ENCODE measurements around the gene RAB26.

RAB26 gene

GRCh38 chr16:2150418-2151187 lies 2.2 kb downstream of the RAB26 start:
- H3K9me3 ChIP-seq (ENCODE audit: control insufficient read depth, low read depth, low read length), result no peaks in the 10 kb centered on the region
- H3K9ac ChIP-seq (ENCODE audit: low read length), result peak overlapping the region; percentile 53
- H3K27ac ChIP-seq (ENCODE audit: low read length), result peak overlapping the region; percentile 30
- no peaks in the 10 kb centered on the region for H3K27me3 ChIP-seq (ENCODE audit: control insufficient read depth, insufficient read depth, low read length)
- peaks cover 28% of the 10 kb centered on the region for H3K4me1 ChIP-seq (ENCODE audit: control insufficient read depth, low read depth, low read length)
- H3K36me3 ChIP-seq (ENCODE audit: control insufficient read depth, low read depth, low read length), result peaks cover 20% of the 10 kb centered on the region
- peak overlapping the region; percentile 58 for H3K4me3 ChIP-seq (ENCODE audit: low read length)

GRCh38 chr16:2151188-2152091 lies 3.0 kb downstream of the RAB26 start:
- no peak overlapping the region for H3K27ac ChIP-seq (ENCODE audit: low read length)
- H3K4me3 ChIP-seq (ENCODE audit: low read length), result peak overlapping the region; percentile 14
- peak overlapping the region; percentile 18 for H3K9ac ChIP-seq (ENCODE audit: low read length)
- H3K27me3 ChIP-seq (ENCODE audit: control insufficient read depth, insufficient read depth, low read length), result no peaks in the 10 kb centered on the region
- H3K4me1 ChIP-seq (ENCODE audit: control insufficient read depth, low read depth, low read length), result peaks cover 28% of the 10 kb centered on the region
- no peaks in the 10 kb centered on the region for H3K9me3 ChIP-seq (ENCODE audit: control insufficient read depth, low read depth, low read length)
- peaks cover 20% of the 10 kb centered on the region for H3K36me3 ChIP-seq (ENCODE audit: control insufficient read depth, low read depth, low read length)

- H3K4me1 ChIP-seq (ENCODE audit: control insufficient read depth, low read depth, low read length), result peaks cover 34% of the 10 kb centered on the region
- H3K9ac ChIP-seq (ENCODE audit: low read length), result peak overlapping the region; percentile 95
- no peak overlapping the region for H3K27ac ChIP-seq (ENCODE audit: low read length)
- H3K4me3 ChIP-seq (ENCODE audit: low read length), result peak overlapping the region; percentile 91
- H3K36me3 ChIP-seq (ENCODE audit: control insufficient read depth, low read depth, low read length), result peaks cover 20% of the 10 kb centered on the region
- H3K9me3 ChIP-seq (ENCODE audit: control insufficient read depth, low read depth, low read length), result no peaks in the 10 kb centered on the region
- no peaks in the 10 kb centered on the region for H3K27me3 ChIP-seq (ENCODE audit: control insufficient read depth, insufficient read depth, low read length)
Measured at GRCh38 chr16:2152695-2153506, 4.5 kb downstream of the RAB26 start.

GRCh38 chr16:2154533-2155090 lies 6.2 kb downstream of the RAB26 start:
- peak overlapping the region; percentile 95 for H3K9ac ChIP-seq (ENCODE audit: low read length)
- H3K36me3 ChIP-seq (ENCODE audit: control insufficient read depth, low read depth, low read length), result peaks cover 20% of the 10 kb centered on the region
- H3K9me3 ChIP-seq (ENCODE audit: control insufficient read depth, low read depth, low read length), result no peaks in the 10 kb centered on the region
- no peaks in the 10 kb centered on the region for H3K27me3 ChIP-seq (ENCODE audit: control insufficient read depth, insufficient read depth, low read length)
- peak overlapping the region; percentile 91 for H3K4me3 ChIP-seq (ENCODE audit: low read length)
- H3K27ac ChIP-seq (ENCODE audit: low read length), result peak overlapping the region; percentile 83
- peaks cover 29% of the 10 kb centered on the region for H3K4me1 ChIP-seq (ENCODE audit: control insufficient read depth, low read depth, low read length)

GRCh38 chr16:2155091-2155950 lies 6.9 kb downstream of the RAB26 start, which contains the start of gene TRAF7:
Gene TRAF7, plus strand, starts transcription at chr16:2155782. Its CDS starts 8,139 bp downstream, at chr16:2163921.
- H3K36me3 ChIP-seq (ENCODE audit: control insufficient read depth, low read depth, low read length), result peaks cover 20% of the 10 kb centered on the region
- peak within 1 kb of the TSS; percentile 95 for H3K9ac ChIP-seq (ENCODE audit: low read length)
- H3K9me3 ChIP-seq (ENCODE audit: control insufficient read depth, low read depth, low read length), result no peaks in the 10 kb centered on the region
- H3K27me3 ChIP-seq (ENCODE audit: control insufficient read depth, insufficient read depth, low read length), result no peaks in the 10 kb centered on the region
- H3K4me1 ChIP-seq (ENCODE audit: control insufficient read depth, low read depth, low read length), result peaks cover 22% of the 10 kb centered on the region
- peak within 1 kb of the TSS; percentile 83 for H3K27ac ChIP-seq (ENCODE audit: low read length)
- H3K4me3 ChIP-seq (ENCODE audit: low read length), result peak within 1 kb of the TSS; percentile 98

- peak overlapping the region; percentile 88 for H3K9ac ChIP-seq (ENCODE audit: low read length)
- no peaks in the 10 kb centered on the region for H3K27me3 ChIP-seq (ENCODE audit: control insufficient read depth, insufficient read depth, low read length)
- H3K9me3 ChIP-seq (ENCODE audit: control insufficient read depth, low read depth, low read length), result no peaks in the 10 kb centered on the region
- H3K36me3 ChIP-seq (ENCODE audit: control insufficient read depth, low read depth, low read length), result peaks cover 20% of the 10 kb centered on the region
- H3K4me1 ChIP-seq (ENCODE audit: control insufficient read depth, low read depth, low read length), result peaks cover 19% of the 10 kb centered on the region
- H3K27ac ChIP-seq (ENCODE audit: low read length), result peak overlapping the region; percentile 9
- peak overlapping the region; percentile 98 for H3K4me3 ChIP-seq (ENCODE audit: low read length)
Measured at GRCh38 chr16:2155977-2156848, 7.8 kb downstream of the RAB26 start.

GRCh38 chr16:2156849-2157224 lies 8.4 kb downstream of the RAB26 start:
- H3K9me3 ChIP-seq (ENCODE audit: control insufficient read depth, low read depth, low read length), result no peaks in the 10 kb centered on the region
- peaks cover 18% of the 10 kb centered on the region for H3K36me3 ChIP-seq (ENCODE audit: control insufficient read depth, low read depth, low read length)
- H3K9ac ChIP-seq (ENCODE audit: low read length), result no peak overlapping the region
- peaks cover 13% of the 10 kb centered on the region for H3K4me1 ChIP-seq (ENCODE audit: control insufficient read depth, low read depth, low read length)
- H3K27me3 ChIP-seq (ENCODE audit: control insufficient read depth, insufficient read depth, low read length), result no peaks in the 10 kb centered on the region
- H3K4me3 ChIP-seq (ENCODE audit: low read length), result peak overlapping the region; percentile 98
- H3K27ac ChIP-seq (ENCODE audit: low read length), result no peak overlapping the region

- Histone ChIP-seq H3K36me3 (ENCODE audit: control insufficient read depth, low read depth, low read length) (peaks cover 17% of the 10 kb centered on the region), H3K4me1 (ENCODE audit: control insufficient read depth, low read depth, low read length) (peaks cover 12% of the 10 kb centered on the region), H3K9me3 (ENCODE audit: control insufficient read depth, low read depth, low read length) (no peaks in the 10 kb centered on the region), H3K9ac (ENCODE audit: low read length) (no peak overlapping the region), H3K4me3 (ENCODE audit: low read length) (no peak overlapping the region), H3K27me3 (ENCODE audit: control insufficient read depth, insufficient read depth, low read length) (no peaks in the 10 kb centered on the region), H3K27ac (ENCODE audit: low read length) (no peak overlapping the region)
Measured at GRCh38 chr16:2157480-2158261, 9.2 kb downstream of the RAB26 start.

GRCh38 chr16:2158262-2158638 lies 9.8 kb downstream of the RAB26 start:
- peaks cover 12% of the 10 kb centered on the region for H3K36me3 ChIP-seq (ENCODE audit: control insufficient read depth, low read depth, low read length)
- peaks cover 6% of the 10 kb centered on the region for H3K4me1 ChIP-seq (ENCODE audit: control insufficient read depth, low read depth, low read length)
- no peak overlapping the region for H3K4me3 ChIP-seq (ENCODE audit: low read length)
- H3K27me3 ChIP-seq (ENCODE audit: control insufficient read depth, insufficient read depth, low read length), result no peaks in the 10 kb centered on the region
- no peak overlapping the region for H3K9ac ChIP-seq (ENCODE audit: low read length)
- H3K27ac ChIP-seq (ENCODE audit: low read length), result no peak overlapping the region
- H3K9me3 ChIP-seq (ENCODE audit: control insufficient read depth, low read depth, low read length), result no peaks in the 10 kb centered on the region

Data from iPS-18a (cell line).